Measurements from ENCODE around the gene DLEC1. TPM values are rescaled to one million over a fixed set of nuclear protein-coding genes. Genes with fewer than 3 reads are reported as not detected.

Gene DLEC1
- total and polyA plus RNA-seq, 2 experiments from 2014 or later: 0.31 to 0.66 TPM

DNA sequence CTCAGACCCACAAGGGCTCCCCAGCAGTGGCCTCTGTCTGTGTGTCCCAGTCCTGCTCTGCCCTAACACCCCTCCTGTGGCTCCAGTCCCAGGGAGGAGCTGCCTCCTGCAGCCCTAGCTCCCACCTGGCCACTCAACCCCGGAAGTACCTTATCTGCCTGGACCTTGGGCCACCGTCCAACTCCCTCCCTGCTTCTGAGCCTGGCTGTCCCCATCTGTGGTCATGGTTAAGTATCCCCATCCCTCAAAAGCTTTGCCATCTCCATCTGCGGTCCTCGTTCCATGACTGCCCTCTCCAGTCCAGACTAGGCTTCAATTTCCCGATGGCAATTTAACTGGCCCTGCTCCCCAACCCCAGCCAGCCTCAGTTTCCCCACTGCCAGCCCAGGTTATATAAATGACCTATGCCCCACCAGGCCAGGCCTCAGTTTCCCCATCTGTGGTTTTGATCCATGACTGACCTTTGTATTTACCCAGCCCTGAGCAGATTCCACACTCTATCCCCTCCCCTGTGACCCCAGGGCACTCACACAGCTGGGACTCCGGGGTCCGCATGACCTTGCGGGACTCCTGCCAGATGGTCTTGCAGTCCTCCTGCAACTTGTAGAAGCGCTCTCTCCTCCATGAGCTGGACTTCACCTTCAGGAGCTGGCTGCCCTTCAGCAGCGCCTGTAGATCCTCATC is 19.2 kb upstream of the DLEC1 start:
- ATAC-seq: no peak
- Histone ChIP-seq H3K4me2 (no peak overlapping the region), H3F3A (replicated peaks; ENCODE audit: low read depth) (no peaks in the 10 kb centered on the region), H2AFZ (no peak overlapping the region), H3K9me2 (ENCODE audit: insufficient read depth) (no peaks in the 10 kb centered on the region), H4K20me1 (replicated peaks; ENCODE audit: insufficient read depth) (peaks cover 3% of the 10 kb centered on the region; the same call in 1 of the 2 replicates), H3K4me1 (ENCODE audit: insufficient read depth) (no peaks in the 10 kb centered on the region), H3K27me3 (ENCODE audit: insufficient read depth) (no peaks in the 10 kb centered on the region), H3K4me3 (no peak overlapping the region), H3K79me2 (replicated peaks; ENCODE audit: insufficient read depth) (no peaks in the 10 kb centered on the region; the same call in 1 of the 2 replicates), H3K27ac (ENCODE audit: low read depth) (no peak overlapping the region), H3K36me3 (ENCODE audit: insufficient read depth) (0 out of 2 replicates have a peak, but pooled peaks cover 3% of the 10 kb centered on the region)
- TF ChIP-seq, protein P1, sequence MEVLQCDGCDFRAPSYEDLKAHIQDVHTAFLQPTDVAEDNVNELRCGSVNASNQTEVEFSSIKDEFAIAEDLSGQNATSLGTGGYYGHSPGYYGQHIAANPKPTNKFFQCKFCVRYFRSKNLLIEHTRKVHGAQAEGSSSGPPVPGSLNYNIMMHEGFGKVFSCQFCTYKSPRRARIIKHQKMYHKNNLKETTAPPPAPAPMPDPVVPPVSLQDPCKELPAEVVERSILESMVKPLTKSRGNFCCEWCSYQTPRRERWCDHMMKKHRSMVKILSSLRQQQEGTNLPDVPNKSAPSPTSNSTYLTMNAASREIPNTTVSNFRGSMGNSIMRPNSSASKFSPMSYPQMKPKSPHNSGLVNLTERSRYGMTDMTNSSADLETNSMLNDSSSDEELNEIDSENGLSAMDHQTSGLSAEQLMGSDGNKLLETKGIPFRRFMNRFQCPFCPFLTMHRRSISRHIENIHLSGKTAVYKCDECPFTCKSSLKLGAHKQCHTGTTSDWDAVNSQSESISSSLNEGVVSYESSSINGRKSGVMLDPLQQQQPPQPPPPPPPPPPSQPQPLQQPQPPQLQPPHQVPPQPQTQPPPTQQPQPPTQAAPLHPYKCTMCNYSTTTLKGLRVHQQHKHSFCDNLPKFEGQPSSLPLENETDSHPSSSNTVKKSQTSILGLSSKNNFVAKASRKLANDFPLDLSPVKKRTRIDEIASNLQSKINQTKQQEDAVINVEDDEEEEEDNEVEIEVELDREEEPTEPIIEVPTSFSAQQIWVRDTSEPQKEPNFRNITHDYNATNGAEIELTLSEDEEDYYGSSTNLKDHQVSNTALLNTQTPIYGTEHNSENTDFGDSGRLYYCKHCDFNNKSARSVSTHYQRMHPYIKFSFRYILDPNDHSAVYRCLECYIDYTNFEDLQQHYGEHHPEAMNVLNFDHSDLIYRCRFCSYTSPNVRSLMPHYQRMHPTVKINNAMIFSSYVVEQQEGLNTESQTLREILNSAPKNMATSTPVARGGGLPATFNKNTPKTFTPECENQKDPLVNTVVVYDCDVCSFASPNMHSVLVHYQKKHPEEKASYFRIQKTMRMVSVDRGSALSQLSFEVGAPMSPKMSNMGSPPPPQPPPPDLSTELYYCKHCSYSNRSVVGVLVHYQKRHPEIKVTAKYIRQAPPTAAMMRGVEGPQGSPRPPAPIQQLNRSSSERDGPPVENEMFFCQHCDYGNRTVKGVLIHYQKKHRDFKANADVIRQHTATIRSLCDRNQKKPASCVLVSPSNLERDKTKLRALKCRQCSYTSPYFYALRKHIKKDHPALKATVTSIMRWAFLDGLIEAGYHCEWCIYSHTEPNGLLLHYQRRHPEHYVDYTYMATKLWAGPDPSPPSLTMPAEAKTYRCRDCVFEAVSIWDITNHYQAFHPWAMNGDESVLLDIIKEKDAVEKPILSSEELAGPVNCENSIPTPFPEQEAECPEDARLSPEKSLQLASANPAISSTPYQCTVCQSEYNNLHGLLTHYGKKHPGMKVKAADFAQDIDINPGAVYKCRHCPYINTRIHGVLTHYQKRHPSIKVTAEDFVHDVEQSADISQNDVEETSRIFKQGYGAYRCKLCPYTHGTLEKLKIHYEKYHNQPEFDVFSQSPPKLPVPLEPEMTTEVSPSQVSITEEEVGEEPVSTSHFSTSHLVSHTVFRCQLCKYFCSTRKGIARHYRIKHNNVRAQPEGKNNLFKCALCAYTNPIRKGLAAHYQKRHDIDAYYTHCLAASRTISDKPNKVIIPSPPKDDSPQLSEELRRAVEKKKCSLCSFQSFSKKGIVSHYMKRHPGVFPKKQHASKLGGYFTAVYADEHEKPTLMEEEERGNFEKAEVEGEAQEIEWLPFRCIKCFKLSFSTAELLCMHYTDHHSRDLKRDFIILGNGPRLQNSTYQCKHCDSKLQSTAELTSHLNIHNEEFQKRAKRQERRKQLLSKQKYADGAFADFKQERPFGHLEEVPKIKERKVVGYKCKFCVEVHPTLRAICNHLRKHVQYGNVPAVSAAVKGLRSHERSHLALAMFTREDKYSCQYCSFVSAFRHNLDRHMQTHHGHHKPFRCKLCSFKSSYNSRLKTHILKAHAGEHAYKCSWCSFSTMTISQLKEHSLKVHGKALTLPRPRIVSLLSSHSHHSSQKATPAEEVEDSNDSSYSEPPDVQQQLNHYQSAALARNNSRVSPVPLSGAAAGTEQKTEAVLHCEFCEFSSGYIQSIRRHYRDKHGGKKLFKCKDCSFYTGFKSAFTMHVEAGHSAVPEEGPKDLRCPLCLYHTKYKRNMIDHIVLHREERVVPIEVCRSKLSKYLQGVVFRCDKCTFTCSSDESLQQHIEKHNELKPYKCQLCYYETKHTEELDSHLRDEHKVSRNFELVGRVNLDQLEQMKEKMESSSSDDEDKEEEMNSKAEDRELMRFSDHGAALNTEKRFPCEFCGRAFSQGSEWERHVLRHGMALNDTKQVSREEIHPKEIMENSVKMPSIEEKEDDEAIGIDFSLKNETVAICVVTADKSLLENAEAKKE (CRISPR knock-in tag; IDR thresholded peaks at IDR 0.05): no peak
- TF ChIP-seq EZH2phosphoT487 (IDR thresholded peaks at IDR 0.05; ENCODE audit: unreplicated experiment) (no peak), NANOG (IDR thresholded peaks at IDR 0.05; ENCODE audit: borderline replicate concordance) (no peak), ZNF114 (CRISPR knock-in tag; IDR thresholded peaks at IDR 0.05) (no peak), JUNB (IDR thresholded peaks at IDR 0.05; ENCODE audit: unreplicated experiment) (no peak), CREB1 (CRISPR knock-in tag; IDR thresholded peaks at IDR 0.05; ENCODE audit: low read depth) (no peak)
- TF ChIP-seq, protein P2, sequence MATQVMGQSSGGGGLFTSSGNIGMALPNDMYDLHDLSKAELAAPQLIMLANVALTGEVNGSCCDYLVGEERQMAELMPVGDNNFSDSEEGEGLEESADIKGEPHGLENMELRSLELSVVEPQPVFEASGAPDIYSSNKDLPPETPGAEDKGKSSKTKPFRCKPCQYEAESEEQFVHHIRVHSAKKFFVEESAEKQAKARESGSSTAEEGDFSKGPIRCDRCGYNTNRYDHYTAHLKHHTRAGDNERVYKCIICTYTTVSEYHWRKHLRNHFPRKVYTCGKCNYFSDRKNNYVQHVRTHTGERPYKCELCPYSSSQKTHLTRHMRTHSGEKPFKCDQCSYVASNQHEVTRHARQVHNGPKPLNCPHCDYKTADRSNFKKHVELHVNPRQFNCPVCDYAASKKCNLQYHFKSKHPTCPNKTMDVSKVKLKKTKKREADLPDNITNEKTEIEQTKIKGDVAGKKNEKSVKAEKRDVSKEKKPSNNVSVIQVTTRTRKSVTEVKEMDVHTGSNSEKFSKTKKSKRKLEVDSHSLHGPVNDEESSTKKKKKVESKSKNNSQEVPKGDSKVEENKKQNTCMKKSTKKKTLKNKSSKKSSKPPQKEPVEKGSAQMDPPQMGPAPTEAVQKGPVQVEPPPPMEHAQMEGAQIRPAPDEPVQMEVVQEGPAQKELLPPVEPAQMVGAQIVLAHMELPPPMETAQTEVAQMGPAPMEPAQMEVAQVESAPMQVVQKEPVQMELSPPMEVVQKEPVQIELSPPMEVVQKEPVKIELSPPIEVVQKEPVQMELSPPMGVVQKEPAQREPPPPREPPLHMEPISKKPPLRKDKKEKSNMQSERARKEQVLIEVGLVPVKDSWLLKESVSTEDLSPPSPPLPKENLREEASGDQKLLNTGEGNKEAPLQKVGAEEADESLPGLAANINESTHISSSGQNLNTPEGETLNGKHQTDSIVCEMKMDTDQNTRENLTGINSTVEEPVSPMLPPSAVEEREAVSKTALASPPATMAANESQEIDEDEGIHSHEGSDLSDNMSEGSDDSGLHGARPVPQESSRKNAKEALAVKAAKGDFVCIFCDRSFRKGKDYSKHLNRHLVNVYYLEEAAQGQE (IDR thresholded peaks at IDR 0.05; ENCODE audit: unreplicated experiment): no peak
- H3K4me3 Mint-ChIP-seq: no peak overlapping the region
- peaks cover 15% of the 10 kb centered on the region for H3K27me3 Mint-ChIP-seq (ENCODE audit: insufficient read depth, low read depth, poor library complexity)
- DNase-seq (ENCODE audit: low spot score): no peak
- H3K36me3 Mint-ChIP-seq (ENCODE audit: low read depth): peaks cover 21% of the 10 kb centered on the region
- peaks cover 4% of the 10 kb centered on the region for H3K4me1 Mint-ChIP-seq
- H3K27ac Mint-ChIP-seq: no peak overlapping the region
- H3K9me3 Mint-ChIP-seq: no peaks in the 10 kb centered on the region

Measured in GM23338 (cell line).